Measurements from ENCODE around the gene DGCR6L.
"Not testable (repeated sequence)": the region's sequence is repeated elsewhere in the genome, so short reads cannot be mapped to it uniquely, and the experiment has no call there.

The DGCR6L gene

DNA sequence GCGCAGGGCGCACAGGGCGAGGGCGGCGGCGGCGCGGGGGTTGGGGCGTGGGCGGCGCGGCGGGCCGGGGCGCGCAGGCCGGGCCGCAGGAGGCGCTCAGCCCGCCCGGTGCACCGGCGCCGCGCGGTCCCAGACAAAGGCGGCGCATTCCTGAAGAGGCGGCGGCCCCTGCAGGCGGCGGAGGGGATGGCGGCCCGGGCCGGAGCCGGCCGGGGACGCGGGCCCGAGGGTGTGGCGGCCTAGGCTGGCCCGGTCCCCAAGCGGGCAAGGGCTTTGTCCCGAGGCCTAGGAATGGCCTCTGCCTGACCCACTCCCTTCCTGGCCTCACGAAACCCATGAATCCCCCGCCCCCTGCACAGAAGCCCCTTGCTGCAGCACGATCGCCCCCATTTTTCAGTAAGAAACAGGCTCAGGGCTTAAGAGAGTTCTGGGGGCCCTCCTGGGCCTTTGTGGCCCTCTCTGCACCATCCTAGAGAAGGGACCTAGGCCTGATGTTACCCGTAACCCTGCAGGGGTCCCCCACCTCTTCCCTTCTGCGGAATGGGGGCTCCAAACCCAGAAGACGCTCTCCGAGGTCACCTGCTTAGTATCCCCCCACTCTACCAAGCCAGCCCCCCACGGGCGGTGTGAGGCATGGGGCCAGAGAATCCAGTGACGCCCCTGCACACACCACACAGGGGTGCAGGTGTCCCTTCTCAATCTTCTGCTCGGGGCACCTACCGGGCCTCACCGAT lies 51.4 kb downstream of the DGCR6L start, which contains the start of gene RTN4R:
RTN4R (minus strand) TSS at position 40 of the 734 bp plus-strand sequence. CDS start 226 bp downstream, outside the sequence.
- H3K27ac ChIP-seq: peak within 1 kb of the TSS; percentile 92
- H3K4me1 ChIP-seq: peaks cover 88% of the 10 kb centered on the region
- H3K36me3 ChIP-seq: no peaks in the 10 kb centered on the region
- H3K27me3 ChIP-seq: no peaks in the 10 kb centered on the region
- TF ChIP-seq Cebpa-rat (IDR thresholded peaks at IDR 0.05): no peak
- H4K20me1 ChIP-seq: peaks cover 44% of the 10 kb centered on the region
- peak within 1 kb of the TSS; percentile 98 for H3K4me2 ChIP-seq
- H3K9ac ChIP-seq: peak within 1 kb of the TSS; percentile 87
- no peaks in the 10 kb centered on the region for H3K9me3 ChIP-seq
- H3K4me3 ChIP-seq: peak within 1 kb of the TSS; percentile 91

DNA sequence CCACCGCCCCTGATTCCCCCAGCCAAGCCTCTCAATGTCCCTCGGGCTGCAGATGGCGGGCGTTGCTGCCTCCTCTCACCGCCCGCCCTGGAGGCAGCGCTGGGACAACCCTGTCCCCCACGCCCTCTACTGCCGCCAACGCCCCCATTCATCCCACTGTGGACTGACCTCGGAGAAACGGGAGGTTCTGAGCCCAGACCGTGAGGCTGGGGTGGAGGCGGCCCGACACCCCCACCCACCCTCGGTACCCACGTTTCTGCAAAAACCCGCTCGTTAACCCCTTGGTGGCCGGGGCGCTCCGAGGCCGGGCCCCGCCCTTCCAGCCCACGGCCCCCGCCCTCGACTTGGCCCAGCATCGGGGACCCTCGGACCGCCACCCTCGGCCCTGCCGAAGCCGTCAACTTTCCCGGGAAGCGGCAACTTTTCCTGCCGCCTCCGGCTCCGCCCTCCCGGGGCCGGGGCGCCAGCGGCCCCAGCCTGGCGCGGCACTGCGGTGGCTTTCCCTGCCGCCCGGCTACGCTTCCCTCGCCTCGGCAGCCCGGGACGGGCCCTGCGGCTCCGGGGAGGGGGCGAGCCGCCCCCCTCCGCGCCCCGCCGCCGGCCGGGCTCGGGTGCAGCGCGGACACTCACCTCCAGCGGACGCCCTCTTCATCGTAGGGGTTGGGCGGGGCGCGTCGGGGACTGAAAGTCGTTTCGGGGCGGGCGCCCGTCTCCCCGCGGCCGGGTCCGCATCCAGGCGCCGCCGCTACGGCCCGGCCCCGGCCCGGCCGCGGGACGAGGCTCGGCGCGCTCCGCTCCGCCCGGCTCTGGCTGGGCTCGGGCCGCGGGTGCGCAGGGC lies 52.2 kb downstream of the DGCR6L start:
- Histone ChIP-seq H4K20me1 (peaks cover 52% of the 10 kb centered on the region), H3K27me3 (no peaks in the 10 kb centered on the region), H3K36me3 (no peaks in the 10 kb centered on the region), H3K9ac (peak overlapping the region; percentile 87), H3K9me3 (no peaks in the 10 kb centered on the region), H3K4me2 (peak overlapping the region; percentile 98), H3K27ac (peak overlapping the region; percentile 92), H3K4me1 (peaks cover 88% of the 10 kb centered on the region), H3K4me3 (peak overlapping the region; percentile 91)
- TF ChIP-seq Cebpa-rat (IDR thresholded peaks at IDR 0.05): no peak

DNA sequence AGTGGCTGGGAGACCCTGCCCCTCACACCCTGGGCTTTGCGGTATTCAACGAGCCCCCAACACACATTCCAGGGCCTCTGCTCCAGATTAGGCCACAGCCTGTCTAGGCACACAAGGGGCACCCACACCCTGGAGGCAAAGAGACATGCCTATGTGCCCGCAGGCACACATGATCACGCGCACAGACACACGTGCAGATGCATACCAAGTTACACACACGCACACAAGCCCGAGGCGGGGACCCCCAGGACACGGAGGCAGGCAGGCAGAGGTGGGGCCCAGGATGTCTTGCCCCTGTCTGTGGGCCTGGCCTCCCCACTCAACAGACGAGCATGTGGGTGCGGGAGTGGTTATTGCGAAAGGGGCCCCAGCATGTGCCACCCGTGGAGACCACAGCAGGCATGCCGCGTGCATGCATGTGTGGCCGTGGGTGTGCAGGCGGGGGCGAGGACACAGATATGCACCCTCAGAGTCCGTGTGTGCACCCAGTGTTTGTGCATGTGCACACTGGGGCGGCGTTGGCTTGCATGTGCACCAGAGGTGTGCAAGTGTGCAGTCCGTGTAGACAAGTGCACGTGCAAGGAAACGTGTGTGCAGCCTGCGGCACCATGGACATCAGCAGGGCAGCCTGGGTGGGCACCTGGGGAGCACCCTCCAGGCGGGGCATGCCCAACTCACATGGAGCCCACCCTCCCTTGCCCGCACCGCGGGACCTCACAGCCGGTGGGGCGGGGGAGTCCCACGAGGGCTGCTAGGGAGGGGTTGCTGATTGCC lies 53.0 kb downstream of the DGCR6L start:
- H3K9ac ChIP-seq: peak overlapping the region; percentile 87
- TF ChIP-seq Cebpa-rat (IDR thresholded peaks at IDR 0.05): peak; percentile 48; the same call in 1 of the 2 replicates
- peaks cover 60% of the 10 kb centered on the region for H4K20me1 ChIP-seq
- H3K4me1 ChIP-seq: peaks cover 88% of the 10 kb centered on the region
- not testable (repeated sequence) for H3K9me3 ChIP-seq, H3K36me3 ChIP-seq, H3K27me3 ChIP-seq
- 0 out of 2 replicates have a peak overlapping the region, but pooled peaks have one; percentile 92 for H3K27ac ChIP-seq
- peak overlapping the region; percentile 98 for H3K4me2 ChIP-seq
- peak overlapping the region; percentile 91 for H3K4me3 ChIP-seq

DNA sequence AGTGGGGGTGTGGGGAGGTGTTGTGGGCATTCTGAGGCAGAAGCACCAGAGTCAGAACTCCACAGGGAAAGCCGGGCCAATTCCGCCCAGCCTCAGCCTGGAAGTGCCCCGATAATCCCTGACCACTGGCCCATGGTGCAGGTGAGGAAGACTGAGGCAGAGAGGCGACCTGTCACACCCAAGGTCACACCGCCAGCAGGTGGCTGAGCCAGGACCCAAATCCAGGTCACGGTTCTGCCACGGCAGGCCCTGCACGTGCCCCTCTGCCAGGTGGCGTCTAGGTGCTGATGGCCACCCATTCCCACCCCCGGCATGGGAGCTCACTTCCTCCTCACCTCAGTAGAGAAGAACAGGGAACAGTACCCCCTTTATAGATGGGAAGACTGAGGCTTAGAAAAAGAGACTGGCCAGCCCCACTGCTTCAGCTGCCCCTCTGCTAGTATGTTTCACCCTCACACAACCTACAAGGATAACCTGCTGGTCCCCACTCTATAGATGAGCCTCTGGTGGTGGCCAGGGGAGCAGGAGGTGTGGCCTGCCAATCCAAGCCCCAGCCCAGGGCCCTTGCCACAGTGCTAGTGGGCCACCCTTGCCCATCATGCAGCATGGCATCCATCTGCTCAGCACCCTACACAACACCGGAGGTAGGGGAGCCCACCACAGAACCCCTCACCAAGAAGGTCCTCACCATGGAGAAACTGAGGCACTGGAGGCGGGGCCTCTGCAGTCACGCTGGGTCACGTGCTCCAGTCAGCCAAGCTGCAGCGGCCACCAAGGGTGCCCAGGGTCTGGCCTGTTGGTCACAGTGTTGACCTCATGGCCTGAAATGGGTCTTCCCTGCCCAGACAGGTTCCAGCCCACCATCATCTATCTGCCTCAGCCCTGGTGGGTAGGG lies 53.8 kb downstream of the DGCR6L start:
- Histone ChIP-seq H3K4me3 (peak overlapping the region; percentile 91), H4K20me1 (peaks cover 68% of the 10 kb centered on the region), H3K4me1 (peaks cover 88% of the 10 kb centered on the region), H3K27ac (peak overlapping the region; percentile 62; the same call in 1 of the 2 replicates), H3K4me2 (peak overlapping the region; percentile 98), H3K9ac (0 out of 2 replicates have a peak overlapping the region, but pooled peaks have one; percentile 87)
- H3K36me3 ChIP-seq, H3K27me3 ChIP-seq, H3K9me3 ChIP-seq: not testable (repeated sequence)

DNA sequence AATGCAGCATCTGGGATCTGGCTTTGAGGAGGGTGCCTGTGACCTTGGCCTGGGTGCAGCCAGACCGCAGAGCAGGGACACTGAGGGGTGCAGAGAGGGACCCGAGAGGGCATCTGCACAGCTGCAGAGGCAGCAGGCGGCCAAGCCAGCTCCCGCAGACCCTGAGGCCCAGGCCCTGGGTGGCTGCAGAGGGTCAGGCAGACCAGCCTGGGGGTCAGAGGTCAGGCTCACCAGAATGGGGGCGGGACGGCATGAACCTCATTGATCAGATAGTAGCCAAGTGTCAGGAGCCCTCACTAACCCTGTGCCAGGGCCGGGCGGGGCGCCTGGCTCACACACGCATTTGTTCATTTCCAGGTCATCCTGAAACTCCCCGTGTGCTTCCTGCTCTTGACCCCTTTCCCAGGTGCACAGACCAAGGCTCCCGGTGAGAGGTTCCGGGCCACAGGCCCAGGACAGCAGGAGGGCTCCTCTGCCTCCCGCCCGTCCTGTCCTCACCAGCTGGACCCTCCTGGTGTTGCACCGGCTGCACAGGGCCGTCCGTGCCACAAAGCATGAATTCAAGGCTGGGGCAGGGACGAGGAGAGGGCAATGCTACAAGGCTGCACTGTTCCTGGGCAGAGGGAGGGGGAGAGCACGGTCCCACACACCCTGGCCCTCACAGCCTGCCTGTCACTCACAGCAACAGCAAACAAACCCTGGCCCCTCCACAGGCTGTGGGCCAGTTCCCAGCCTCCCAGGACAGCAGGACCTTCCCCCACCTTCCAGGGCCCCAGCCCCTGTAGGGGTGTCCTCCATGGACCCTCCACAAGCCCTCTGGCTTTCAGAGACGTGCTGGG lies 55.0 kb downstream of the DGCR6L start:
- H3K9me3 ChIP-seq: no peaks in the 10 kb centered on the region
- H3K36me3 ChIP-seq: peaks cover 5% of the 10 kb centered on the region
- peaks cover 80% of the 10 kb centered on the region for H4K20me1 ChIP-seq
- H3K4me1 ChIP-seq: peaks cover 89% of the 10 kb centered on the region
- no peak for TF ChIP-seq Cebpa-rat (IDR thresholded peaks at IDR 0.05)
- no peaks in the 10 kb centered on the region for H3K27me3 ChIP-seq
- H3K4me2 ChIP-seq: peak overlapping the region; percentile 98
- peak overlapping the region; percentile 49 for H3K4me3 ChIP-seq
- peak overlapping the region; percentile 62 for H3K27ac ChIP-seq
- peak overlapping the region; percentile 61 for H3K9ac ChIP-seq

All from BLaER1 (cell line).